K562 (cell line): ENCODE results near the gene PPP1R15B. TPM values are rescaled to one million over a fixed set of nuclear protein-coding genes. Genes with fewer than 3 reads are reported as not detected.

Experiments
- BHLHE40 ChIP-seq: IDR thresholded peaks from 2 replicates; pipeline ENCODE4 v1.6.1; 2011; ENCODE audit warnings: low read length, improper control_type of control experiment
- CAMTA2 ChIP-seq: fragments of 250-450 bp; sonication (Bioruptor Pico); conservative IDR thresholded peaks from 2 replicates; pipeline ENCODE4 v1.5.1; 2022
- CC2D1A ChIP-seq: fragments of 450-650 bp; IDR thresholded peaks from 2 replicates; pipeline ENCODE4 v1.6.1; 2017; ENCODE audit warnings: mild to moderate bottlenecking
- CEBPB ChIP-seq: fragments of 450-650 bp; IDR thresholded peaks from 2 replicates; pipeline ENCODE4 v1.6.1; 2016; ENCODE audit warnings: missing genetic modification characterization, missing compliant biosample characterization
- CREM ChIP-seq: IDR thresholded peaks from 2 replicates; pipeline ENCODE4 v1.6.1; 2014; ENCODE audit warnings: antibody characterized with exemption, low read depth
- CSDE1 ChIP-seq, 2 experiments: fragments of 450-650 bp; IDR thresholded peaks; 2 replicates each; pipeline ENCODE4 v1.6.1; 2016; ENCODE audit warnings: mild to moderate bottlenecking in 1 of 2
- ETV6 ChIP-seq, 3 experiments: fragments of 150-350 bp in 1 of 3; sonication (generic) in 1 of 3; formaldehyde crosslinking in 1 of 3; IDR thresholded peaks; 2 replicates each; pipeline versions ENCODE4 v1.6.1 to v1.8.0; 2014 to 2022; ENCODE audit warnings: borderline replicate concordance in 2 of 3, low read depth in 2 of 3, antibody characterized with exemption in 1 of 3, low read length in 1 of 3, mild to moderate bottlenecking in 1 of 3, missing genetic modification reagents in 1 of 3
- EWSR1 ChIP-seq: fragments of 450-650 bp; IDR thresholded peaks from 2 replicates; pipeline ENCODE4 v1.6.1; 2018; ENCODE audit warnings: borderline replicate concordance, mild to moderate bottlenecking, low read depth, moderate library complexity; ENCODE audit not compliant: partially characterized antibody
- FIP1L1 ChIP-seq: fragments of 200-400 bp; formaldehyde crosslinking; IDR thresholded peaks from 2 replicates; pipeline ENCODE4 v1.6.1; 2018; ENCODE audit warnings: mild to moderate bottlenecking, low read depth, low read length; ENCODE audit not compliant: poor library complexity, severe bottlenecking
- HSF4 ChIP-seq: fragments of 250-450 bp; sonication (Bioruptor Pico); IDR thresholded peaks from 2 replicates; pipeline ENCODE4 v2.1.2; 2022; ENCODE audit warnings: mild to moderate bottlenecking, moderate library complexity, borderline replicate concordance
- KAT7 ChIP-seq: sonication (generic); formaldehyde crosslinking; IDR thresholded peaks from 2 replicates; pipeline ENCODE4 v1.8.0; 2022; ENCODE audit warnings: missing genetic modification reagents, mild to moderate bottlenecking, borderline replicate concordance
- L3MBTL2 ChIP-seq: fragments of 450-650 bp; IDR thresholded peaks from 2 replicates; pipeline ENCODE4 v1.6.1; 2016; ENCODE audit warnings: mild to moderate bottlenecking, moderate library complexity
- MEIS2 ChIP-seq: fragments of 450-650 bp; IDR thresholded peaks from 2 replicates; pipeline ENCODE4 v1.6.1; 2014; ENCODE audit warnings: mild to moderate bottlenecking; ENCODE audit not compliant: partially characterized antibody
- RFX7 ChIP-seq: fragments of 250-450 bp; sonication (Bioruptor Pico); IDR thresholded peaks from 2 replicates; pipeline ENCODE4 v1.5.1; 2021; ENCODE audit warnings: mild to moderate bottlenecking
- RNF219 ChIP-seq: fragments of 250-450 bp; sonication (Bioruptor Pico); IDR thresholded peaks from 2 replicates; pipeline ENCODE4 v1.5.0; 2022; ENCODE audit warnings: mild to moderate bottlenecking
- SMC3 ChIP-seq: conservative IDR thresholded peaks from 2 replicates; pipeline ENCODE4 v1.6.1; 2011; ENCODE audit warnings: low read depth, low read length, improper control_type of control experiment; ENCODE audit not compliant: insufficient read depth
- SP2 ChIP-seq: IDR thresholded peaks from 2 replicates; pipeline ENCODE4 v1.6.1; 2011; ENCODE audit warnings: mild to moderate bottlenecking, low read depth, low read length, moderate library complexity; ENCODE audit not compliant: poor library complexity, severe bottlenecking; ENCODE audit errors: extremely low read depth
- ZBTB5 ChIP-seq: fragments of 450-650 bp; IDR thresholded peaks from 2 replicates; pipeline ENCODE4 v1.6.1; 2017; ENCODE audit warnings: antibody characterized with exemption
- ZKSCAN1 ChIP-seq: fragments of 150-350 bp; IDR thresholded peaks from 2 replicates; pipeline ENCODE4 v1.6.1; 2016; ENCODE audit warnings: low read depth, low read length
- polyA plus RNA-seq, 8 experiments: library from polyadenylated mRNA; depleted of rRNA in 4 of 8; stranded (reverse) in 5 of 8; unstranded in 3 of 8; fragments of >200 nt; fragmentation: Nextera tagmentation in 2 of 8; fragmentation: Illumina TruSeq in 1 of 8; extraction: Ambion mirVana in 2 of 8; extraction: Trizol in 1 of 8; gene quantifications; 2 replicates each; pipeline versions ENCODE4 v1.2.1 to v1.2.3, GENCODE V29; 2011 to 2014; ENCODE audit warnings: inconsistent platforms in 1 of 8, missing spikeins in 1 of 8
- total RNA-seq, 7 experiments: library from RNA; depleted of rRNA in 6 of 7; stranded (reverse); fragments of >200 nt in 6 of 7; fragmentation: Illumina TruSeq in 2 of 7; extraction: Trizol in 2 of 7; gene quantifications; 2 replicates each; pipeline versions ENCODE4 v1.2.1 to v1.2.3, GENCODE V29; 2011 to 2021; ENCODE audit warnings: low replicate concordance in 1 of 7

Gene PPP1R15B
- total and polyA plus RNA-seq, 9 of the 15 experiments (the other 6 are each of a cell fraction or from before 2014, with no cell fraction given), result 17.0 to 48.1 (median 30.8) TPM

- TF ChIP-seq CAMTA2 (CRISPR knock-in tag), result no peak
- TF ChIP-seq EWSR1, result no peak
- TF ChIP-seq CREM, result 0 out of 2 replicates have a peak, but pooled peaks have one; percentile 7
- TF ChIP-seq CSDE1 (IDR thresholded peaks at IDR 0.05), result no peak
- TF ChIP-seq CC2D1A, result no peak
- no peak for TF ChIP-seq HSF4 (CRISPR knock-in tag)
- no peak for TF ChIP-seq RFX7
- peak; percentile 51; the same call in 1 of the 2 replicates for TF ChIP-seq CEBPB
- no peak for TF ChIP-seq FIP1L1
- no peak for TF ChIP-seq MEIS2
- no peak for TF ChIP-seq KAT7 (CRISPR knock-in tag)
- 0 out of 2 replicates have a peak, but pooled peaks have one; percentile 15 for TF ChIP-seq RNF219 (CRISPR knock-in tag)
- TF ChIP-seq ETV6 (IDR thresholded peaks at IDR 0.05; ENCODE audit: borderline replicate concordance in 1 of 2, low read depth in 2 of 2, low read length in 1 of 2), result 0 out of 4 replicates have a peak, but pooled peaks of 1 of the 2 experiments have one; percentile 29
- no peak for TF ChIP-seq ETV6 (CRISPR knock-in tag; IDR thresholded peaks at IDR 0.05; ENCODE audit: borderline replicate concordance)
- 0 out of 2 replicates have a peak, but pooled peaks have one; percentile 37 for TF ChIP-seq BHLHE40
- peak; percentile 76 for TF ChIP-seq SMC3
- TF ChIP-seq ZKSCAN1, result no peak
- no peak for TF ChIP-seq ZBTB5
- no peak for TF ChIP-seq SP2
- 0 out of 2 replicates have a peak, but pooled peaks have one; percentile 18 for TF ChIP-seq L3MBTL2
Measured at GRCh38 chr1:204431310-204432184, 19.9 kb upstream of the PPP1R15B start (continued).
